Progenitor cell of endocrine pancreas (in vitro differentiated cells): ENCODE results near the gene PDPK1. TPM values are rescaled to one million over a fixed set of nuclear protein-coding genes. Genes with fewer than 3 reads are reported as not detected.

Source experiments
- DNase-seq: peaks from one replicate; pipeline ENCODE4 v3.0.0; 2021; ENCODE audit warnings: low spot score; ENCODE audit not compliant: unreplicated experiment
- H3K27ac Mint-ChIP-seq: 2 replicates; pipeline ENCODE4 v1.8.0; 2021; ENCODE audit warnings: mild to moderate bottlenecking, moderate library complexity, mixed read lengths
- H3K27me3 Mint-ChIP-seq: 2 replicates; pipeline ENCODE4 v1.8.0; 2021; ENCODE audit warnings: mixed read lengths
- H3K36me3 Mint-ChIP-seq: 2 replicates; pipeline ENCODE4 v1.8.0; 2022; ENCODE audit warnings: mixed read lengths; ENCODE audit not compliant: insufficient read depth
- H3K4me1 Mint-ChIP-seq: 2 replicates; pipeline ENCODE4 v1.8.0; 2021; ENCODE audit warnings: low read depth, mixed read lengths
- H3K4me3 Mint-ChIP-seq: 2 replicates; pipeline ENCODE4 v1.8.0; 2021; ENCODE audit warnings: low read depth, mild to moderate bottlenecking, moderate library complexity, mixed read lengths
- H3K9me3 Mint-ChIP-seq: 2 replicates; pipeline ENCODE4 v1.8.0; 2021; ENCODE audit warnings: low read depth, mixed read lengths
- total RNA-seq: library from RNA; stranded (reverse); gene quantifications from 2 replicates; pipeline ENCODE4 v1.2.1, GENCODE V29; 2021
- TF ChIP-seq, protein P1 (sequence below): fragments of 200-600 bp; sonication (generic); IDR thresholded peaks from one replicate; pipeline ENCODE4 v1.5.0; 2021; ENCODE audit warnings: antibody characterized with exemption, mild to moderate bottlenecking; ENCODE audit not compliant: unreplicated experiment

PDPK1 gene
- total RNA-seq, 1 donor from 2014 or later: 45.0 TPM

DNA sequence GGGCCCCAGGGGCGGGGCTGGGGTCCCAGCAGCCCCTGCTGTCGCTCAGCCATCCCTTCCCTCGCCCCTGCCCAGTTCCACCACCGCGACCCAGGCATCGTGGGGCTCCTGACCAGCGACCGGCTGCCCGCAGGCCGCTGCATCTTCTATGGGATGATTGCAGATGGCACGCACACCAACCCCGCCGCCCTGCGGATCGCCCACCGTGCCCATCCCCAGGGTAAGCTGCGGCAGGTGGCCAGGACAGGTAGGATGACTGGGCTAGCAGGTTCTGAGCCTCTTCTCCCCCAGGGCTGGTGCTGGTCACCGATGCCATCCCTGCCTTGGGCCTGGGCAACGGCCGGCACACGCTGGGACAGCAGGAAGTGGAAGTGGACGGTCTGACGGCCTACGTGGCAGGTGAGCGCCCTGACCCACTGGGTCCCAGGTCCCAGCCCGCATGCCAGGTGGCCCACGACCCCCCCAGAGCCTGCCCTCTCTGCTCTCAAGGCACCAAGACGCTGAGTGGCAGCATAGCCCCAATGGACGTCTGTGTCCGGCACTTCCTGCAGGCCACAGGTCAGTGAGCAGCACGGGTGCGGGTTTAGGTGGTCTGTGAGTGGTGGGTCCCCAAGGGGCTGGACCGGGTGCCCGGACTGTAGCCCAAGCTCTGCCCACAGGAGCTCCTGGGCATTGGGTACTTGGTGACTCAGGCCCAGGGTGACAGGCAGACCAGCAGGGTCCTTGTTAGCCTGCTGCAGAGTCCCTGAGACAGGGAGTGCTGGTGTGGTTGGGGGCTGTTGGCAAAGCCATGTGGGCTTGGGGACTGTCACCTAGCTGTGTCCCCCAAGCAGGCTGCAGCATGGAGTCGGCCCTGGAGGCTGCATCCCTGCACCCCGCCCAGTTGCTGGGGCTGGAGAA lies 9.4 kb upstream of the PDPK1 start:
- Mint-ChIP-seq H3K36me3 (peaks cover 3% of the 10 kb centered on the region), H3K4me1 (peaks cover 13% of the 10 kb centered on the region), H3K9me3 (no peaks in the 10 kb centered on the region), H3K27me3 (no peaks in the 10 kb centered on the region), H3K27ac (no peak overlapping the region), H3K4me3 (no peak overlapping the region)
- TF ChIP-seq, protein P1, sequence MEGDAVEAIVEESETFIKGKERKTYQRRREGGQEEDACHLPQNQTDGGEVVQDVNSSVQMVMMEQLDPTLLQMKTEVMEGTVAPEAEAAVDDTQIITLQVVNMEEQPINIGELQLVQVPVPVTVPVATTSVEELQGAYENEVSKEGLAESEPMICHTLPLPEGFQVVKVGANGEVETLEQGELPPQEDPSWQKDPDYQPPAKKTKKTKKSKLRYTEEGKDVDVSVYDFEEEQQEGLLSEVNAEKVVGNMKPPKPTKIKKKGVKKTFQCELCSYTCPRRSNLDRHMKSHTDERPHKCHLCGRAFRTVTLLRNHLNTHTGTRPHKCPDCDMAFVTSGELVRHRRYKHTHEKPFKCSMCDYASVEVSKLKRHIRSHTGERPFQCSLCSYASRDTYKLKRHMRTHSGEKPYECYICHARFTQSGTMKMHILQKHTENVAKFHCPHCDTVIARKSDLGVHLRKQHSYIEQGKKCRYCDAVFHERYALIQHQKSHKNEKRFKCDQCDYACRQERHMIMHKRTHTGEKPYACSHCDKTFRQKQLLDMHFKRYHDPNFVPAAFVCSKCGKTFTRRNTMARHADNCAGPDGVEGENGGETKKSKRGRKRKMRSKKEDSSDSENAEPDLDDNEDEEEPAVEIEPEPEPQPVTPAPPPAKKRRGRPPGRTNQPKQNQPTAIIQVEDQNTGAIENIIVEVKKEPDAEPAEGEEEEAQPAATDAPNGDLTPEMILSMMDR: no peak
- DNase-seq: no peak

DNA sequence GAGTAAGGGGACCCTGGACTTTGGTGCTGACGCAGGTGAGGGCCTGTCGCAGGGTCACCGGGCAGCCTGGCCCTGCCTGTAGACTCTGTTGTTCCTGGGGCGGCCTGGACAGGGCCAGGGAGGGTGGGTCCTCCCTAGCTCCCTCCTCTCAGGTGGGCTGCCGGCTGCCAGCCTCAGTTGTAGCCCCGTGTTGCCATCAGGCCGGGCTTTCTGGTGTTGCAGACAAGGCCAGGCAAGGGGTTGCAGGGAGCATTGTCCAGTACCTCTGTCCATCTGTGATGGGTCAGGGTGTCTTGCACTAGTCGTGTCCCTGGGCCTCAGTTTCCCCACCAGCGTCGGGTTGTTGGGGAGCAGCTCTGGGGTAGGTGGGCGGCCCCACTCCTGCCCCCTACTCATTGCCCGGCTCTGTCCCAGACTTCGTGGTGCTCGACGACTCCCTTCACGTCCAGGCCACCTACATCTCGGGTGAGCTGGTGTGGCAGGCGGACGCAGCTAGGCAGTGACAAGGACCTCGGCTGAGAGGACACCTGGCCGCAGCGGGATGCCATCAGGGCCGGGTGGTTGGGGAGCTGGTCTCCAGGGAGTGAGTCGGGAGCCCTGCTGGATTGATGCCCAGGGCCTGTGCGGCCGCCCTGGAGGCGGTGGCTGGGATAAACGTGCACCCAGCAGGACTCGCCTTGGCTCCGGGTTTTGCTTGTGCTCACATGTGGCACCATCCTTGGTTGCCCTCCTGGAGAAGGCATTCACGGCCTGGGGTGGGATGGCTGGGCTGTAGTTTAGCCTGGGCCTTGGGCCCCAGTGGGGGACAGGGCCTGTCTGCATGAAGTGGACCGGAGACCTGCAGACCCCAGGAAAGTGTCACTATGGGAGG lies 8.5 kb upstream of the PDPK1 start:
- H3K9me3 Mint-ChIP-seq: no peaks in the 10 kb centered on the region
- H3K27ac Mint-ChIP-seq: no peak overlapping the region
- TF ChIP-seq, protein P1: peak; percentile 21
- peaks cover 3% of the 10 kb centered on the region for H3K36me3 Mint-ChIP-seq
- no peaks in the 10 kb centered on the region for H3K27me3 Mint-ChIP-seq
- no peak for DNase-seq
- peaks cover 8% of the 10 kb centered on the region for H3K4me1 Mint-ChIP-seq
- no peak overlapping the region for H3K4me3 Mint-ChIP-seq

DNA sequence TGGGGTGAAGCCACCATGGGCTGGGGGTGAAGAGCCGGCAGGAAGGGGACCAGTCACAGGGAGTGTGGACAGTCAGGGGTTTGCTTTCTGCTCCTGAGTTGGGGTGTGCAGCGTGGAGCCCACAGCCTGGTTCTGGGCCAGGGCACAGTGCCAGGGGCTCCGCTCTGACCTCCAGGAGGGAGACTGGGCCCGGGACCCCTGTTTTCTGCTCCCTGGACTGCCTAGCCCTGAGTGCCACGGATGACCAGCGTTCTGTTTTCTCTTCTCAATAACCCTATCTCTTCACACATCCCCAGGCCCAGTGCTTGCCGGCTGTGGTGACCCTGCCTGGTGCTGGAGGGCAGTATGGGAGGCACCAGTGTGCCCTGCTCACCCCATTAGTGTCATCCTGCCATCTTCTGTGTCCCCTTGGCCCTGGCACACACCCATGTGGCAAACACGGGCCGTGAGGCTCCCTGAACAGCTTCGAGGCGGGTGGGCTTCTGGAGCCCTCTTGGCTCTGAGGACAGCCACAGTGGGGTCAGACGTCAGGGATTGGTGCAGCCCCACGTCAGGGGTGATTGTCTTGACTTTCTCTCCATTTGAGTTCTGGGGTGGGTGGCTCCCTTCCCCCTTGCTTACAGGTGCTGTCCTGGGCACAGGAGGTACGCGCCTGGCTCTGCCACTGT lies 7.7 kb upstream of the PDPK1 start:
- TF ChIP-seq, protein P1: no peak
- H3K9me3 Mint-ChIP-seq: no peaks in the 10 kb centered on the region
- H3K27ac Mint-ChIP-seq: no peak overlapping the region
- no peaks in the 10 kb centered on the region for H3K27me3 Mint-ChIP-seq
- H3K36me3 Mint-ChIP-seq: peaks cover 2% of the 10 kb centered on the region
- H3K4me1 Mint-ChIP-seq: peaks cover 2% of the 10 kb centered on the region
- no peak overlapping the region for H3K4me3 Mint-ChIP-seq
- no peak for DNase-seq

DNA sequence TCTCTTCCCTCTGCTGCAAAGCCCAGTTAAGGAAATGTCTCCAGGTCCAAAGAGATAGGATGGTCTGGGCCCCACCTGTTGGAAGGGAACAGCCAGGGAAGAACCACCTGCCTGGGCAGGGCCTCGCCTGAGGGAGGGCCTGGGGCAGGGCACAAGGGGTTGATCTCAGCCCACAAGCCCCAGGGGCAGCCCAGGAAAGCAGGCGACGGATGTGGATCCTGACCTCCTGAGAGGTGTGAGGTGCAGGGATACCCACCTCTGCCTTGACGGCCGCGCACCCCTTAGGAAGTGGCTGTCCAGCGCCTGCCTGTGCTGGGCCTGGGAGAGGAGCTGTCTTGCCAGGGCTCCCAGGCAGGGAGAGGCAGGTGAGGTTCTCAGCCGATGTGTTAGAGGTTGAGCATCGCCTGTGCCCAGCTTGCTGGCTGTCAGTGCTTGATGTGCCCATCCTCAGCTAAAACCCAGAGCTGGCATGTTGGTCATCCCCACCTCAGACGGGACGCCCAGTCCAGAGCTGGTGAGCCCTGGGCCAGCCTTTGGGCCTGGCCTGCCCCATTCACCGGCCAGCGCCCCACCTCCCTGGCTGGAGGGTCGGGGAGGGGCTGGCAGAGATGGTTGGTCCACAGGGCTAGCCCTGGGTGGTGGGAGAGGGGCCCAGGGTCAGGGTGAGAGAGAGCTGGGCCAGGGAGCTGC lies 7.0 kb upstream of the PDPK1 start:
- TF ChIP-seq, protein P1: no peak
- H3K27me3 Mint-ChIP-seq: no peaks in the 10 kb centered on the region
- no peak overlapping the region for H3K27ac Mint-ChIP-seq
- peaks cover 2% of the 10 kb centered on the region for H3K4me1 Mint-ChIP-seq
- H3K4me3 Mint-ChIP-seq: peak overlapping the region; percentile 85
- no peaks in the 10 kb centered on the region for H3K9me3 Mint-ChIP-seq
- peaks cover 2% of the 10 kb centered on the region for H3K36me3 Mint-ChIP-seq
- DNase-seq: no peak

DNA sequence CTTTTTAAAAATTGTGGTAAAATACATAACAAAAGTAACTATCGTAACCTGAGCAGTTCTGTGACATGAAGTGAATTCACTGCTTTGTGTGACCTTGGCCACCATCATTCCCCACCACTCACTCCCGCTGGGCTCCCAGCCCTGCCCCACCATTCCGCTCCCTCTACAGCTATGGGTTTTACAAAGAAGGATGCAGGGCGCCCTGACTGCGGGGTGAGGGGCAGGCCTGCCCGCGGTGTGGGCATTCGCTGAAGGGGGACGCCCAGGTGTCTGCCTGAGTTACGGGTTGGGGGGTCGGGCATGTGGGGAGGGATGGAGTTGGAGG lies 6.5 kb upstream of the PDPK1 start, which contains the start of gene CEMP1:
Gene CEMP1, minus strand, starts transcription at position 38 of the 325 bp plus-strand sequence. CDS start 335 bp downstream, outside the sequence.
- peak within 1 kb of the TSS; percentile 85 for H3K4me3 Mint-ChIP-seq
- H3K27me3 Mint-ChIP-seq: no peaks in the 10 kb centered on the region
- peaks cover 2% of the 10 kb centered on the region for H3K4me1 Mint-ChIP-seq
- DNase-seq: no peak
- H3K9me3 Mint-ChIP-seq: no peaks in the 10 kb centered on the region
- TF ChIP-seq, protein P1: no peak
- peaks cover 2% of the 10 kb centered on the region for H3K36me3 Mint-ChIP-seq
- peak within 1 kb of the TSS; percentile 98 for H3K27ac Mint-ChIP-seq
